GM12873 (cell line): ENCODE data around the gene SLC36A3.

Experiments used
- TF ChIP-seq, protein P1 (sequence below): IDR thresholded peaks from 2 replicates; pipeline ENCODE4 v1.5.1; 2012; ENCODE audit warnings: low read depth, mild to moderate bottlenecking, moderate library complexity, low read length, control low read depth; ENCODE audit not compliant: insufficient read depth; ENCODE audit errors: missing control alignments

Gene SLC36A3

GRCh38 chr5:151318850-151319732, 15.5 kb upstream of the SLC36A3 start:
- TF ChIP-seq, protein P1, sequence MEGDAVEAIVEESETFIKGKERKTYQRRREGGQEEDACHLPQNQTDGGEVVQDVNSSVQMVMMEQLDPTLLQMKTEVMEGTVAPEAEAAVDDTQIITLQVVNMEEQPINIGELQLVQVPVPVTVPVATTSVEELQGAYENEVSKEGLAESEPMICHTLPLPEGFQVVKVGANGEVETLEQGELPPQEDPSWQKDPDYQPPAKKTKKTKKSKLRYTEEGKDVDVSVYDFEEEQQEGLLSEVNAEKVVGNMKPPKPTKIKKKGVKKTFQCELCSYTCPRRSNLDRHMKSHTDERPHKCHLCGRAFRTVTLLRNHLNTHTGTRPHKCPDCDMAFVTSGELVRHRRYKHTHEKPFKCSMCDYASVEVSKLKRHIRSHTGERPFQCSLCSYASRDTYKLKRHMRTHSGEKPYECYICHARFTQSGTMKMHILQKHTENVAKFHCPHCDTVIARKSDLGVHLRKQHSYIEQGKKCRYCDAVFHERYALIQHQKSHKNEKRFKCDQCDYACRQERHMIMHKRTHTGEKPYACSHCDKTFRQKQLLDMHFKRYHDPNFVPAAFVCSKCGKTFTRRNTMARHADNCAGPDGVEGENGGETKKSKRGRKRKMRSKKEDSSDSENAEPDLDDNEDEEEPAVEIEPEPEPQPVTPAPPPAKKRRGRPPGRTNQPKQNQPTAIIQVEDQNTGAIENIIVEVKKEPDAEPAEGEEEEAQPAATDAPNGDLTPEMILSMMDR: peak; percentile 38

DNA sequence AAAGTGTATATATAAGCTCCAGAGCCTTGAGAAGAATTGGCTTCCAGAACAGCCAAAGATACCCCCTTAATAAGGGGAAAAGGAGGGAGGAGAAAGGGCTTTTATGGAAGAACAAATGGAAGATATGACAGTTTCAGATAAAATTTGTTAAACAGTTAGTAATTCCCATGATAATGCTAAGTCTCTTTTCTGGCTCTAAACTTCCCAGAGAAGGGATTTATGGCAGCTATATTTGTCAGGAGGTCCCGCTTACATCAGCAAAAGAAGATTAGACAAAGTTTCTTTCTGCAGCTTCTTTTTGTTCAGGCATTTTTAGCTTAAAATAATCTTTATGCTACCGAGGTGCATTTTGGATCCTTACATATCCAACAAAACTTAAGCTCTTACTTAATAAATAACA, 14.3 kb upstream of the SLC36A3 start:
- TF ChIP-seq, protein P1: no peak

DNA sequence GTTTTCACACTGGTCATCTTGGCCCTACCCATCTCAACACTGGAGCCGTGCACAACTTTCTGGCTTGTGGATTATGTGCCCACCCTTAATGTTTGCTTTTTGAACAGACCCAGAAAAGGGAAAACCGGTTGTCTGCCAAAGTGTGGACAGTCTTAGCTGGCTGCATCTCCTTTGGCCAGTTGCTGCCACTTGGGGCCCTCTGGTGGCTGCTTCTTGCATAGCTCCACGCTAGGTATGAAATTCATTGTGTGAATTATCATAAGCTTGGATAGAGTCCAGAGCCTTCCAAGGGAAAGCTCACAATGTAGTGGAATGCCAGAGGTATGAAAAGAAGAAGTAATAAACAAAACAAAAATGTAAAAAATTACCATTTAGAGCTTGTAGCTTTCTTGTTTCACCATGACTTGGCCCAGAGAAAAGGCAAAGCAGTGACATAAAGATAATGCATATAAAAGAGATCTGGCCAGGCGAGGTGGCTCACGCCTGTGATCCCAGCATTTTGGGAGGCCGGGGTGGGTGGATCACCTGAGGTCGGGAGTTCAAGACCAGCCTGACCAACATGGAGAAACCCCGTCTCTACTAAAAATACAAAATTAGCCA, 12.5 kb upstream of the SLC36A3 start:
- TF ChIP-seq, protein P1: peak; percentile 95

DNA sequence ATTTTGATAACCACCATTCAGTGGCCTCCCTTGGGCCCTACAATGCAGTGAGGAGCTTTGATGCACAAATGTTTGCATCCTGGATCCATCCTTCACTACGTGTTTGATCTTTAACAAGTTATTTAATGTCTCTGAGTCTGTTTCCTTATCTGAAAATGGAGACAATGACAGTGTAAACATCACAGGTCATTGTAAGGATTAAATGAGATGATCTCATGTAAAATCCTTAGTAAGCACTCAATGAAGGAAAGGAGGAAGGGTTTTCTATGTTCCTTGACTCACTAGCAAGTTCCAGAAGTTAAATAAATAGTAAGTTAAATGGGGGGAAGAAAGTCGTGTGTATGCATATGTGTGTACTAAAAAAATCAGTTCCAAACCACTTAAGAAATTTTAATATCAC, 9.8 kb upstream of the SLC36A3 start:
- TF ChIP-seq, protein P1: no peak

DNA sequence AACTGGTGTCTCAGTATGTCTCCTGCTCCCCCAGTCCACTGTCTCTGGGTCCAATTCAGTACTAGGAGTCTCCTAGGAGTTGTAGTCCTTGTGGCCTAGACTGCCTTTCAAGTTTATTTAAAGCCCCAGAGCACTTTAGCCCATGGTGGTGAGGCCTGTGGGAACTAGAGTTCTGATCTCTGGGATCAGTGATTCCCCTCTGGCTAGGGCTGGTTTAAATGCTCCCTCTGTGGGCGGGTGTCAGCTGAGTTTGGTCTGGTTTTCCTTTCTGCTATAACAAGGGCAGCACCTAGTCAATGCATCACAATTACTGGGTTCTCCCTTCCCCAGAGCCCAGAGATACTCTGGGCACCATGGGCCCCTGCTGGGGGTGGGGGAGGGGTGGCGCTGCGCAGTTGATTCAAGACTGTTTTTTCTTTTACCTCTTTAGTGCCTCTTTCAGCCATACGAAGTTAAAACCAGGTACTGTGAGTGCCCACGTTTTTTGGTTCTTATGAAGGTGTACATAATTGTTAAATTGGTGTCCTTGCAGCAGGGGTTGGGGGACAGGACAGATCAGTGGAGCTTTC, 9.3 kb upstream of the SLC36A3 start:
- TF ChIP-seq, protein P1: no peak

GRCh38 chr5:151310932-151311331, 7.4 kb upstream of the SLC36A3 start:
- TF ChIP-seq, protein P1: no peak
